Prostate gland (tissue), 2 donors: ENCODE results near the gene CNTNAP2.

Experiments used
- CTCF ChIP-seq, 4 experiments: fragments of 200-600 bp in 2 of 4; fragments of 450-650 bp in 2 of 4; sonication (generic) in 2 of 4; IDR thresholded peaks; 1 replicate in 3 of 4; 2 replicates in 1 of 4; pipeline ENCODE4 v1.5.1; 2016 to 2019; ENCODE audit warnings: antibody characterized with exemption in 4 of 4, mild to moderate bottlenecking in 2 of 4, moderate library complexity in 2 of 4
- POLR2A ChIP-seq: fragments of 450-650 bp; IDR thresholded peaks from one replicate; pipeline ENCODE4 v1.6.1; 2016; ENCODE audit warnings: antibody characterized with exemption, mild to moderate bottlenecking
- POLR2AphosphoS5 ChIP-seq: sonication (generic); formaldehyde crosslinking; IDR thresholded peaks from one replicate; pipeline ENCODE4 v1.6.1; 2017; ENCODE audit warnings: antibody characterized with exemption

GRCh38 chr7:146982482-146982881 lies 865.9 kb downstream of the CNTNAP2 start:
- TF ChIP-seq CTCF (IDR thresholded peaks at IDR 0.05): no peak
- TF ChIP-seq POLR2AphosphoS5: no peak
- no peak for TF ChIP-seq POLR2A
